LNCaP clone FGC (cell line): ENCODE data around the gene BAG5.

Experiments
- DNase-seq: peaks from one replicate; pipeline ENCODE4 v3.0.0-alpha.2; 2011; ENCODE audit warnings: low read depth
- H3K4me3 ChIP-seq: 2 replicates; pipeline ENCODE4 v1.5.1; 2011; ENCODE audit warnings: mild to moderate bottlenecking, low read depth, low read length, control low read depth
- CTCF ChIP-seq: IDR thresholded peaks from 2 replicates; pipeline ENCODE4 v1.5.1; 2012; ENCODE audit warnings: mild to moderate bottlenecking; ENCODE audit not compliant: control insufficient read depth, insufficient read depth; ENCODE audit errors: extremely low read depth

BAG5 gene

GRCh38 chr14:103550451-103551337, 11.8 kb downstream of the BAG5 start:
- no peak for DNase-seq
- no peak overlapping the region for H3K4me3 ChIP-seq
- TF ChIP-seq CTCF: no peak

GRCh38 chr14:103549361-103550311, 12.8 kb downstream of the BAG5 start:
- DNase-seq: no peak
- no peak for TF ChIP-seq CTCF
- H3K4me3 ChIP-seq: no peak overlapping the region

GRCh38 chr14:103548463-103549351, 13.8 kb downstream of the BAG5 start:
- H3K4me3 ChIP-seq: no peak overlapping the region
- TF ChIP-seq CTCF: no peak
- DNase-seq: no peak

GRCh38 chr14:103547941-103548462, 14.5 kb downstream of the BAG5 start:
- no peak for TF ChIP-seq CTCF
- DNase-seq: no peak

GRCh38 chr14:103547455-103547940, 15.0 kb downstream of the BAG5 start:
- no peak for TF ChIP-seq CTCF
- DNase-seq: no peak
- H3K4me3 ChIP-seq: no peak overlapping the region

More at GRCh38 chr14:103547941-103548462, 14.5 kb downstream of the BAG5 start:
- H3K4me3 ChIP-seq: no peak overlapping the region
